MM.1S (cell line): ENCODE measurements around the gene PLIN1.

ENCODE experiments used
- EZH2 ChIP-seq: fragments of 300-600 bp; sonication (generic); optimal IDR thresholded peaks from 2 replicates; pipeline ENCODE3; 2017; ENCODE audit warnings: low read depth, mild to moderate bottlenecking, antibody characterized with exemption, low read length, mixed read lengths
- EZH2phosphoT487 ChIP-seq: fragments of 300-600 bp; sonication (generic); IDR thresholded peaks from 2 replicates; pipeline ENCODE4 v1.6.1; 2018; ENCODE audit warnings: antibody characterized with exemption, low read length
- TF ChIP-seq, protein P1 (sequence below): fragments of 300-600 bp; sonication (generic); IDR thresholded peaks from 2 replicates; pipeline ENCODE4 v1.5.1; 2016; ENCODE audit warnings: antibody characterized with exemption, low read length, mixed read lengths

DNA sequence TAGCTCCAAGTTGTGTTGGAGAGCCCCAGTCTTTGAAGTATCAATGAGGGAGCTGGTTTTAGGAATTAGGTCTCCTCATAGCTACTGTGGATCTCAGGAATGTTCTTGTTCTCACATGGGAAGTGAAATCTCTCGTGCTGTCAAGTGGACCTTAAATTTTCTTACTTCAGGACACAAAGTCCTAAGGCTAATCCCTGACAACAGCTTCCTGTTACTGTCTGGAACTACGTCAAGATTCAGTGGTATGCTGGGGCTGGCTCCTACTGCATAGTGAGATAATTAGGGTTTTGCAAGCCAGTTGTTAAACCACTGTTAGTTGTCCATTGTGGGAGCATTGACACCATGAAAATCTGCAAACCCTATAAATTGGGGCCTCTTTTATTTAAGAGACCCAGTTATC, 49.1 kb upstream of the PLIN1 start:
- TF ChIP-seq, protein P1, sequence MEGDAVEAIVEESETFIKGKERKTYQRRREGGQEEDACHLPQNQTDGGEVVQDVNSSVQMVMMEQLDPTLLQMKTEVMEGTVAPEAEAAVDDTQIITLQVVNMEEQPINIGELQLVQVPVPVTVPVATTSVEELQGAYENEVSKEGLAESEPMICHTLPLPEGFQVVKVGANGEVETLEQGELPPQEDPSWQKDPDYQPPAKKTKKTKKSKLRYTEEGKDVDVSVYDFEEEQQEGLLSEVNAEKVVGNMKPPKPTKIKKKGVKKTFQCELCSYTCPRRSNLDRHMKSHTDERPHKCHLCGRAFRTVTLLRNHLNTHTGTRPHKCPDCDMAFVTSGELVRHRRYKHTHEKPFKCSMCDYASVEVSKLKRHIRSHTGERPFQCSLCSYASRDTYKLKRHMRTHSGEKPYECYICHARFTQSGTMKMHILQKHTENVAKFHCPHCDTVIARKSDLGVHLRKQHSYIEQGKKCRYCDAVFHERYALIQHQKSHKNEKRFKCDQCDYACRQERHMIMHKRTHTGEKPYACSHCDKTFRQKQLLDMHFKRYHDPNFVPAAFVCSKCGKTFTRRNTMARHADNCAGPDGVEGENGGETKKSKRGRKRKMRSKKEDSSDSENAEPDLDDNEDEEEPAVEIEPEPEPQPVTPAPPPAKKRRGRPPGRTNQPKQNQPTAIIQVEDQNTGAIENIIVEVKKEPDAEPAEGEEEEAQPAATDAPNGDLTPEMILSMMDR = no peak
- TF ChIP-seq EZH2 = no peak
- TF ChIP-seq EZH2phosphoT487 = no peak
